GM23338 (cell line): ENCODE data around the gene SDHAF1. TPM values are rescaled to one million over a fixed set of nuclear protein-coding genes. Genes with fewer than 3 reads are reported as not detected.
"Not testable (repeated sequence)": the region's sequence is repeated elsewhere in the genome, so short reads cannot be mapped to it uniquely, and the experiment has no call there.

ENCODE experiments used
- ATAC-seq: fragments of 200-7000 bp; cut with Tn5 transposase; 3 replicates; pipeline ENCODE4 v1.9.1; 2020
- DNase-seq: peaks from one replicate; pipeline ENCODE4 v3.0.0-alpha.2; 2015; ENCODE audit warnings: low spot score
- H2AFZ ChIP-seq: fragments of 200-600 bp; sonication (generic); 2 replicates; pipeline ENCODE4 v1.8.0; 2016; ENCODE audit warnings: antibody characterized with exemption, mild to moderate bottlenecking, moderate library complexity
- H3F3A ChIP-seq: fragments of 200-600 bp; sonication (generic); replicated peaks from 2 replicates; pipeline ENCODE4 v1.8.0; 2017; ENCODE audit warnings: antibody characterized with exemption, mixed run types, low read depth
- H3K27ac ChIP-seq: fragments of 200-600 bp; sonication (generic); 2 replicates; pipeline ENCODE4 v1.6.1; 2016; ENCODE audit warnings: low read depth
- H3K27me3 ChIP-seq: fragments of 200-600 bp; sonication (generic); 2 replicates; pipeline ENCODE4 v1.8.0; 2016; ENCODE audit warnings: mild to moderate bottlenecking, mixed run types, moderate library complexity; ENCODE audit not compliant: insufficient read depth
- H3K36me3 ChIP-seq: fragments of 200-600 bp; sonication (generic); 2 replicates; pipeline ENCODE4 v1.8.0; 2016; ENCODE audit warnings: mild to moderate bottlenecking; ENCODE audit not compliant: insufficient read depth
- H3K4me1 ChIP-seq: fragments of 200-600 bp; sonication (generic); 2 replicates; pipeline ENCODE4 v1.8.0; 2016; ENCODE audit warnings: mild to moderate bottlenecking, moderate library complexity; ENCODE audit not compliant: insufficient read depth
- H3K4me2 ChIP-seq: fragments of 200-600 bp; sonication (generic); 2 replicates; pipeline ENCODE4 v1.7.1; 2017; ENCODE audit warnings: mixed run types
- H3K4me3 ChIP-seq: fragments of 200-600 bp; sonication (generic); 2 replicates; pipeline ENCODE4 v1.6.1; 2016; ENCODE audit warnings: mixed run types
- H3K79me2 ChIP-seq: fragments of 200-600 bp; sonication (generic); replicated peaks from 2 replicates; pipeline ENCODE4 v1.8.0; 2017; ENCODE audit warnings: mild to moderate bottlenecking; ENCODE audit not compliant: insufficient read depth
- H3K9me2 ChIP-seq: fragments of 200-600 bp; sonication (generic); 2 replicates; pipeline ENCODE4 v1.8.0; 2017; ENCODE audit not compliant: insufficient read depth
- H4K20me1 ChIP-seq: fragments of 200-600 bp; sonication (generic); replicated peaks from 2 replicates; pipeline ENCODE4 v1.8.0; 2017; ENCODE audit warnings: mild to moderate bottlenecking; ENCODE audit not compliant: insufficient read depth
- H3K27ac Mint-ChIP-seq: 2 replicates; pipeline ENCODE4 v1.8.0; 2020; ENCODE audit warnings: inconsistent platforms, mild to moderate bottlenecking, moderate library complexity, mixed read lengths
- H3K27me3 Mint-ChIP-seq: 3 replicates; pipeline ENCODE4 v1.8.0; 2022; ENCODE audit warnings: low read depth, mild to moderate bottlenecking, moderate library complexity, mixed read lengths, inconsistent platforms; ENCODE audit not compliant: insufficient read depth, poor library complexity
- H3K36me3 Mint-ChIP-seq: 3 replicates; pipeline ENCODE4 v1.8.0; 2021; ENCODE audit warnings: low read depth, mild to moderate bottlenecking, inconsistent platforms, moderate library complexity, mixed read lengths
- H3K4me1 Mint-ChIP-seq: 3 replicates; pipeline ENCODE4 v1.8.0; 2020; ENCODE audit warnings: mild to moderate bottlenecking, inconsistent platforms, mixed read lengths
- H3K4me3 Mint-ChIP-seq: 3 replicates; pipeline ENCODE4 v1.8.0; 2021; ENCODE audit warnings: moderate library complexity, mild to moderate bottlenecking, inconsistent platforms, mixed read lengths
- H3K9me3 Mint-ChIP-seq: 3 replicates; pipeline ENCODE4 v1.8.0; 2020; ENCODE audit warnings: moderate library complexity, mild to moderate bottlenecking, inconsistent platforms, mixed read lengths
- CREB1 ChIP-seq: fragments of 250-450 bp; sonication (Bioruptor Pico); IDR thresholded peaks from 2 replicates; pipeline ENCODE4 v1.5.0; 2020; ENCODE audit warnings: low read depth, mild to moderate bottlenecking, moderate library complexity
- CTCF ChIP-seq, 2 experiments: fragments of 200-600 bp in 1 of 2; sonication (generic) in 1 of 2; conservative IDR thresholded peaks; 2 replicates each; pipeline versions ENCODE4 v1.5.1 to v1.6.1; 2016 to 2017; ENCODE audit warnings: antibody characterized with exemption in 2 of 2, low read depth in 2 of 2, mild to moderate bottlenecking in 2 of 2, moderate library complexity in 1 of 2
- ETS1 ChIP-seq: IDR thresholded peaks from 2 replicates; pipeline ENCODE4 v1.6.1; 2016; ENCODE audit warnings: antibody characterized with exemption
- EZH2 ChIP-seq: fragments of 200-600 bp; sonication (generic); IDR thresholded peaks from one replicate; pipeline ENCODE4 v1.8.0; 2017; ENCODE audit warnings: antibody characterized with exemption, mild to moderate bottlenecking, low read depth; ENCODE audit not compliant: unreplicated experiment
- JUNB ChIP-seq: IDR thresholded peaks from one replicate; pipeline ENCODE4 v1.6.1; 2016; ENCODE audit warnings: antibody characterized with exemption; ENCODE audit not compliant: unreplicated experiment
- NANOG ChIP-seq: IDR thresholded peaks from 2 replicates; pipeline ENCODE4 v1.6.1; 2016; ENCODE audit warnings: antibody characterized with exemption, borderline replicate concordance
- POLR2AphosphoS5 ChIP-seq: IDR thresholded peaks from 2 replicates; pipeline ENCODE4 v1.6.1; 2016; ENCODE audit warnings: antibody characterized with exemption, low read depth
- STAT1 ChIP-seq: IDR thresholded peaks from one replicate; pipeline ENCODE4 v1.6.1; 2016; ENCODE audit warnings: antibody characterized with exemption; ENCODE audit not compliant: unreplicated experiment
- ZNF114 ChIP-seq: fragments of 250-450 bp; sonication (Bioruptor Pico); IDR thresholded peaks from 2 replicates; pipeline ENCODE4 v1.5.0; 2020; ENCODE audit warnings: mild to moderate bottlenecking, moderate library complexity
- ZNF331 ChIP-seq: fragments of 250-450 bp; sonication (Bioruptor Pico); IDR thresholded peaks from 2 replicates; pipeline ENCODE4 v1.5.0; 2020; ENCODE audit warnings: low read depth, mild to moderate bottlenecking, moderate library complexity
- ZNF462 ChIP-seq: fragments of 250-450 bp; sonication (Bioruptor Pico); IDR thresholded peaks from 2 replicates; pipeline ENCODE4 v1.5.0; 2020; ENCODE audit warnings: mild to moderate bottlenecking, moderate library complexity
- polyA plus RNA-seq: library from polyadenylated mRNA; unstranded; fragments of >200 nt; fragmentation: Nextera tagmentation; extraction: Ambion mirVana; gene quantifications from 2 replicates; pipeline ENCODE4 v1.2.1, GENCODE V29; 2016
- total RNA-seq: library from RNA; depleted of rRNA; stranded (reverse); fragments of >200 nt; shearing (Covaris generic); gene quantifications from 2 replicates; pipeline ENCODE4 v1.2.3, GENCODE V29; 2014

The SDHAF1 gene
- total and polyA plus RNA-seq, 2 experiments from 2014 or later = 19.9 to 55.9 TPM

GRCh38 chr19:35955881-35956634 lies 38.9 kb upstream of the SDHAF1 start:
- H3K79me2 ChIP-seq = no peaks in the 10 kb centered on the region
- no peaks in the 10 kb centered on the region for H3K36me3 ChIP-seq
- H3K4me2 ChIP-seq = no peak overlapping the region
- H3F3A ChIP-seq = no peaks in the 10 kb centered on the region
- peaks cover 40% of the 10 kb centered on the region for H3K27me3 ChIP-seq
- TF ChIP-seq JUNB (no peak), EZH2 (no peak), NANOG (no peak), CTCF (conservative IDR thresholded peaks at IDR 0.05; ENCODE audit: low read depth in 2 of 2) (no peak), ZNF331 (no peak), ETS1 (no peak), ZNF462 (CRISPR knock-in tag) (no peak), CREB1 (CRISPR knock-in tag) (no peak), POLR2AphosphoS5 (no peak), ZNF114 (CRISPR knock-in tag) (no peak), STAT1 (no peak)
- H3K4me3 ChIP-seq = no peak overlapping the region
- H3K4me1 ChIP-seq = no peaks in the 10 kb centered on the region
- Mint-ChIP-seq H3K36me3 (no peaks in the 10 kb centered on the region), H3K27ac (no peak overlapping the region), H3K4me1 (peaks cover 4% of the 10 kb centered on the region), H3K4me3 (no peak overlapping the region), H3K9me3 (no peaks in the 10 kb centered on the region), H3K27me3 (peaks cover 36% of the 10 kb centered on the region)
- DNase-seq (no peak), ATAC-seq (no peak)
- no peak overlapping the region for H2AFZ ChIP-seq
- no peaks in the 10 kb centered on the region for H4K20me1 ChIP-seq
- H3K27ac ChIP-seq = no peak overlapping the region
- no peaks in the 10 kb centered on the region for H3K9me2 ChIP-seq

GRCh38 chr19:35957411-35957810 lies 37.6 kb upstream of the SDHAF1 start:
- not testable (repeated sequence) for ATAC-seq, H3K36me3 ChIP-seq, H3K4me3 ChIP-seq, H3K9me2 ChIP-seq, H3K27ac ChIP-seq, H3K36me3 Mint-ChIP-seq, H3K27ac Mint-ChIP-seq, H2AFZ ChIP-seq, H4K20me1 ChIP-seq, H3K4me3 Mint-ChIP-seq, H3K4me1 Mint-ChIP-seq, H3F3A ChIP-seq, H3K4me2 ChIP-seq, H3K9me3 Mint-ChIP-seq, H3K79me2 ChIP-seq, DNase-seq, H3K4me1 ChIP-seq
- peaks cover 43% of the 10 kb centered on the region for H3K27me3 ChIP-seq
- peaks cover 36% of the 10 kb centered on the region for H3K27me3 Mint-ChIP-seq
